Astrocyte of the spinal cord (primary cell): ENCODE data around the gene AZU1.
"Not testable (repeated sequence)": the region's sequence is repeated elsewhere in the genome, so short reads cannot be mapped to it uniquely, and the experiment has no call there.

Experiments used
- DNase-seq: peaks from one replicate; pipeline ENCODE4 v3.0.0; 2011; ENCODE audit warnings: low read depth, low spot score
- H3K4me3 ChIP-seq: 2 replicates; pipeline ENCODE4 v1.5.1; 2011; ENCODE audit warnings: low read depth, mild to moderate bottlenecking, low read length, moderate library complexity
- in situ Hi-C: cut with HindIII; loops from 2 replicates; pipeline ENCODE4 v1.10.0; 2017; ENCODE audit warnings: low sequenced_read_pairs
- TF ChIP-seq, protein P1 (sequence below): IDR thresholded peaks from 2 replicates; pipeline ENCODE4 v1.5.1; 2012; ENCODE audit warnings: low read depth, mild to moderate bottlenecking, low read length, inconsistent platforms

The AZU1 gene

DNA sequence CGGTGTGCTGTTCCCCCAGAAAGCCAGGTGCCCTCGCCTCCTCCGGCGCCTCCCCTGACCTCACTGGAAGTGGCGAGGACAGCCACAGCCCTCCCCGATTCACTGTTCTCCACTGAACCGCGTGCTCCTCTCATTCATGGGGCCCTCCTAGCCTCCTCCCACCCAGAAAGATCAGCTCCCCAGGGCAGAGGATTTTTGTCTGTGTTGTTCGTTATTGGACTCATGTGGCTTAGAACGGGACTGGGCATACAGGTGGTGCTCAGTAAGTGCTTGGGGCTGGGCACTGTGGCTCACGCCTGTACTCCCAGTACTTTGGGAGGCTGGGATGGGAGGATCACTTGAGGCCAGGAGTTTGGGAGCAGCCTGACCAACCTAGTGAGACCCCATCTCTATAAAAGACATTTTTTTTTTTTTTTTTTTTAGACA is 16.9 kb downstream of the AZU1 start:
- TF ChIP-seq, protein P1, sequence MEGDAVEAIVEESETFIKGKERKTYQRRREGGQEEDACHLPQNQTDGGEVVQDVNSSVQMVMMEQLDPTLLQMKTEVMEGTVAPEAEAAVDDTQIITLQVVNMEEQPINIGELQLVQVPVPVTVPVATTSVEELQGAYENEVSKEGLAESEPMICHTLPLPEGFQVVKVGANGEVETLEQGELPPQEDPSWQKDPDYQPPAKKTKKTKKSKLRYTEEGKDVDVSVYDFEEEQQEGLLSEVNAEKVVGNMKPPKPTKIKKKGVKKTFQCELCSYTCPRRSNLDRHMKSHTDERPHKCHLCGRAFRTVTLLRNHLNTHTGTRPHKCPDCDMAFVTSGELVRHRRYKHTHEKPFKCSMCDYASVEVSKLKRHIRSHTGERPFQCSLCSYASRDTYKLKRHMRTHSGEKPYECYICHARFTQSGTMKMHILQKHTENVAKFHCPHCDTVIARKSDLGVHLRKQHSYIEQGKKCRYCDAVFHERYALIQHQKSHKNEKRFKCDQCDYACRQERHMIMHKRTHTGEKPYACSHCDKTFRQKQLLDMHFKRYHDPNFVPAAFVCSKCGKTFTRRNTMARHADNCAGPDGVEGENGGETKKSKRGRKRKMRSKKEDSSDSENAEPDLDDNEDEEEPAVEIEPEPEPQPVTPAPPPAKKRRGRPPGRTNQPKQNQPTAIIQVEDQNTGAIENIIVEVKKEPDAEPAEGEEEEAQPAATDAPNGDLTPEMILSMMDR, result no peak
- H3K4me3 ChIP-seq, result no peak overlapping the region
- in situ Hi-C loops, result no loop called here
- no peak for DNase-seq

DNA sequence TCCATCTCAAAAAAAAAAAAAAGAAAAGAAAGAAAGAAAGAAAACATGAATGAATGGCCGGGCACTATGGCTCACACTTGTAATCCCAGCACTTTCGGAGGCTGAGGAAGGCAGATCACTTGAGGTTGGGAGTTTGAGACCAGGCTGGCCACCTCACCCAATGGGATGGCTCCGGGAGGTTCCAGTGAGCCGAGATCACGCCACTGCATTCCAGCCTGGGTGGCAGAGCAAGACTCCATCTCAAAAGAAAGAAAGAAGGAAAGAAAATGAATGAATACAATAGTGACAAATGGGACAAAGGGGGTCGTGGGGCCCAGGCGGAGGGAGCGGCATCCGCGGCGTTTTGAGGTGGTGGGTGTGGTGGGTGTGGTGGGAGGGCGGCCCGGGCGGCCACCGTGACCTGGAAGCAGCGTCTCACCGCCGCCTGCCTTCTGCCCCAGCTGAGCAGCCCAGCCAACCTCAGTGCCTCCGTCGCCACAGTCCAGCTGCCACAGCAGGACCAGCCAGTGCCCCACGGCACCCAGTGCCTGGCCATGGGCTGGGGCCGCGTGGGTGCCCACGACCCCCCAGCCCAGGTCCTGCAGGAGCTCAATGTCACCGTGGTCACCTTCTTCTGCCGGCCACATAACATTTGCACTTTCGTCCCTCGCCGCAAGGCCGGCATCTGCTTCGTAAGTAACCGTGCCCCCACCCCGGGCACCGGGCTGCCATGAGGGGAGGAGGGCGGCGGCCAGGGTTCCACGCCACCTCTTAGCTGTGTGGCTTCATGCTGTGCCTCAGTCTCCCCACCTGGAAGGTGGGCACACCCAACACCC is 18.3 kb downstream of the AZU1 start:
- TF ChIP-seq, protein P1, result no peak
- in situ Hi-C loops, result no loop called here
- H3K4me3 ChIP-seq, result no peak overlapping the region
- no peak for DNase-seq

DNA sequence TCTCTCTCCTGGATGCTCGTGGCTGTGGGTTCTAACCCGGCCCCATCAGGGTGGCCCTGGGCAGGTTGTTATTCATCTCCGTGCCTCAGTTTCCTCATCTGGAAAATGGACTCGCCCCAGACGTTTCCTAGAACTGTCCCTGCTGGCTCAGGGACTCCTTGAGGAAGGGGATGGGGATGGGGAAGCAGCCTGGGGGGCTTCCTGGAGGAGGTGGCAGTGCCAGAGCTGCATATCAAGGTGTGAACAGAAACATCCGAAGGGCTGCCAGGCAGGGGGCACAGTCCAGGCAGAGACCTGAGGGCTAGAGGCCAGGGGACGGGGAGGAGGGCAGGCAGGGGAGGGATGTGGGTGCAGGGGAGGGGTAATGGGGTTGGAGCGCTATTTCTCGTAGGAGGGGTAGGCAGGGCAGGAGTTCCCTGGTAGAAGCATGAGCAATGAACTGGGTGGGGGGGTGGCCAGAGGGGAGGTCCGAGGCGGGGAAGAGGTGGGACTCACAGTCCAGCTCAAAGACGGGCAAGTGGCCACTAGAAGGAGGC is 20.8 kb downstream of the AZU1 start:
- in situ Hi-C loops, result no loop called here
- DNase-seq, result no peak
- TF ChIP-seq, protein P1, result no peak
- no peak overlapping the region for H3K4me3 ChIP-seq

DNA sequence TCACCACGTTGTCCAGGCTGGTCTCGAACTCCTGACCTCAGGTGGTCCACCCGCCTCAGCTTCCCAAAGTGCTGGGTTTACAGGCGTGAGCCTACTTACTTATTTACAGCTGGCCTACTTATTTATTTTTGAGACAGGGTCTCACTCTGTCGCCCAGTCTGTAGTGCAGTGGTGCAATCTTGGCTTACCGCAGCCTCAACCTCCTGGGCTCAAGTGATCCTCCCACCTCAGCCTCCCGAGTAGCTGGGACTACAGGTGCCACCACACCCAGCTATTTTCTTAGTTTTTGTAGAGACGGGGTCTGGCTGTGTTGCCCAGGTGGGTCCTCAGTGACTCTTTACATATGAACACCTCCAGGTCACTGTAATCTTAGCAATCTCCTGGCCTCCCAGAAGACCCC is 21.6 kb downstream of the AZU1 start:
- DNase-seq, in situ Hi-C loops: not testable (repeated sequence)

DNA sequence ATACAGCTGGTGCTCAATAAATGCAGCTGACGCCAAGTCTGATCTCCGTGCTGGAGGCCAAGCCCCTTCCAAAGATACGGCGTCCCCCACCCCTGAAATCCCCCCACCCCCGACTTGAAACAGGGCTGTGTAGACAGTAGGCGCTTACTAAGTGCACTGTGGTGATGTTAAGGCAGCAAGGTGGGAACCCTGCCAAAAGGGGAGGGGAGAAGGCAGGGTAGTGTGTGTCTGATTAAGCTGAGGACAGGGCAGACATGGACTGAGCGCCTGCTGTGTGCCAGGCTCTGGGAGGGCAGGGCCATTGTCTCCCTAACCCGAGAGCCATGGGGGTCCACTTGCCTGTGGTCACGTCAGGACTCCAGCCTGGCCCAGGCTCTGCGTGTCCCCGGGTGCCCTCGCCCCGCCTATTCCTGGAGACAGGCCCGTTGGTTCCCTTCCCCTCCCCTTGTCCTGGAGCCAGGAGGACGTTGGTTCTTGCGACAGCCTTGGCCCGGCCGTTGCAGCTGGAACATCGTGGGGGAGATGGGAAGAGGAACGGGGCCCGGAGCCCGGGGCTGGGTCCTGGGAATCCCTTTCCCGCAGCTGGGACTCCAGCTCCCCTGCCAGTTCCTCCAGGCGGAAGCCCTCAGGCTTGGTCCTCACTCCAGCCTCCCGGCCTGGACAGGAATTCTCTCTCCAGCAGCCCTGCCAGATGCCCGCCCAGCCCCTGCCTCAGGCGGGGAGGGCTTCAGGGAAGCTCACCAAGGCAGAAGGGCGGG is 22.8 kb downstream of the AZU1 start:
- H3K4me3 ChIP-seq, result no peak overlapping the region
- TF ChIP-seq, protein P1, result no peak
- peak; percentile 83 for DNase-seq
- in situ Hi-C loops, result no loop called here

More for the DNA sequence above, 21.6 kb downstream of the AZU1 start:
- H3K4me3 ChIP-seq, result not testable (repeated sequence)

DNA sequence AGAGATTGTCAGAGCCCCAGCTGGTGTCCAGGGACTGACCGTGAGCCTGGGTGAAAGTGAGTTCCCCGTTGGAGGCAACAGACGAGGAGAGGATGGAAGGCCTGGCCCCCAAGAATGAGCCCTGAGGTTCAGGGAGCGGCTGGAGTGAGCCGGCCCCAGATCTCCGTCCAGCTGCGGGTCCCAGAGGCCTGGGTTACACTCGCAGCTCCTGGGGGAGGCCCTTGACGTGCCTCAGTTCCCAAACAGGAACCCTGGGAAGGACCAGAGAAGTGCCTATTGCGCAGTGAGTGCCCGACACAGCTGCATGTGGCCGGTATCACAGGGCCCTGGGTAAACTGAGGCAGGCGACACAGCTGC is 23.3 kb downstream of the AZU1 start:
- H3K4me3 ChIP-seq, result no peak overlapping the region
- in situ Hi-C loops, result no loop called here
- TF ChIP-seq, protein P1, result no peak

More for the DNA sequence above, 23.3 kb downstream of the AZU1 start:
- DNase-seq, result no peak
